ENCODE data around the gene EXOC4.

EXOC4 gene

DNA sequence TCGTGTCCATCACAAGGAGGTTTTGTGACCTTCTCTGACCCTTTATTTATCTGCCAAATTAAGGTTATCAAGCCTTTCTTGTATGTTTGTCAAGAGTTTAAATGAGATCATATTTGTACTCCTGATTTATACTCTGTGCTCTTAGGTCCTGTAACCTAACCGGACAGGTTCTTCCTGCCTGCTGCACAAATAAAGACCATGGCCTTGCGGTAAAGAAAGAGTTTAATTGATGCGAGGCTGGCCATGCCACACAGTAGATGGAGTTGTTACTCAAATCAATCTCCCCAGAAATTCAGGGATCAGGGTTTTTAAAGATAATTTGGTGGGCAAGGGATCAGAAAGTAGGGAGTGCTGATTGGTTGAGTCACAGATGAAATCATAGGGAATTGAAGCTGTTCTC, 794.8 kb downstream of the EXOC4 start:
- TF ChIP-seq Cebpa-rat (IDR thresholded peaks at IDR 0.05) = no peak
- H3K4me1 ChIP-seq = peaks cover 0 to 9% (median 0%) of the 10 kb centered on the region in 10 experiments; a peak in 3 of 20 replicates
- no peak overlapping the region for H3K27ac ChIP-seq

DNA sequence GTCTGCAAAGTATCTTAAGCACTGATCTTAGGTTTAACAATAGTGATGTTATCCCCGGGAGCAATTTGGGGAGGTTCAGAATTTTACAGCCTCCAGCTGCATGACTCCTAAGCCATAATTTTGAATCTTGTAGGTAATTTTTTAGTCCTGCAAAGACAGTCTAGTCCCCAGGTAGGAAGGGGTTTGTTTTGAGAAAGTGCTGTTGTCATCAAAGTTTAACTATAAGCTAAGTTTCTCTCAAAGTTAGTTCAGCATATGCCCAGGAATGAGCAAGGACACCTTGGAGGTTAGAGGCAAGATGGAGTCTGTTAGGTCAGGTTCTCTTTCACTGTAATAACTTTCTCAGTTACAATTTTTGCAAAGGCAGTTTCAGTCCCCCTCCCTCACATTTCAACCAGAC, 795.3 kb downstream of the EXOC4 start:
- Histone ChIP-seq H3K4me2 (no peak overlapping the region), H4K20me1 (no peaks in the 10 kb centered on the region), H3K27ac (no peak overlapping the region), H3K4me3 (no peak overlapping the region), H3K36me3 (peaks cover 0 to 13% (median 0%) of the 10 kb centered on the region in 11 experiments; a peak in 3 of 22 replicates), H3K9ac (no peak overlapping the region), H3K27me3 (no peaks in the 10 kb centered on the region), H3K9me3 (replicated peaks in 1 of 11) (no peaks in the 10 kb centered on the region), H3K4me1 (peaks cover 0 to 9% (median 0%) of the 10 kb centered on the region in 10 experiments; a peak in 3 of 20 replicates)
- TF ChIP-seq Cebpa-rat (IDR thresholded peaks at IDR 0.05) = no peak

More for the DNA sequence above, 794.8 kb downstream of the EXOC4 start:
- no peaks in the 10 kb centered on the region for H3K9me3 ChIP-seq (replicated peaks in 1 of 11)
- no peak overlapping the region for H3K9ac ChIP-seq
- no peak overlapping the region for H3K4me3 ChIP-seq
- H4K20me1 ChIP-seq = no peaks in the 10 kb centered on the region
- H3K4me2 ChIP-seq = no peak overlapping the region
- no peaks in the 10 kb centered on the region for H3K27me3 ChIP-seq
- peaks cover 0 to 13% (median 0%) of the 10 kb centered on the region in 11 experiments; a peak in 3 of 22 replicates for H3K36me3 ChIP-seq

DNA sequence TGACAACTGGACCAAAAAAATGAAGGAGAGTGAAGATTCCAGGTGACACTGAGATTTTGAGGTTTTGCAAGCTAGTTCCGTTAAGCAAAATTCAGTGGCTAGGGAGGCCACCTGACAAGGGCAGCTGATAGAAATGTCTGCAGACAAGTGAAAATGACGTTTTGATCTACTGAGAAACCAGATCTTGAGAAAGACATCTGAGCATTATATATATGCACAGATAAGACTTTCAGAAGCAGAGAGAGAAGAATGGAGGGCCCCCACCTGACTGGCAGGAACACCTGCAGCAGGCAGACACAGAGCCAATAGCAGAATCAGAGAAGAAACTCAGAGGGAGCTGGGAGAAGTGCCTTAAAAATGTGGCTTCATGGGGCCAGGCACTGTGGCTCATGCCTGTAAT, 798.1 kb downstream of the EXOC4 start:
- Histone ChIP-seq H3K4me3 (no peak overlapping the region), H3K27me3 (no peaks in the 10 kb centered on the region), H3K9ac (no peak overlapping the region), H3K9me3 (replicated peaks in 1 of 11) (no peaks in the 10 kb centered on the region), H4K20me1 (no peaks in the 10 kb centered on the region), H3K4me1 (no peaks in the 10 kb centered on the region), H3K4me2 (no peak overlapping the region), H3K36me3 (peaks cover 0 to 16% (median 0%) of the 10 kb centered on the region in 11 experiments; a peak in 3 of 22 replicates), H3K27ac (no peak overlapping the region)
- no peak for TF ChIP-seq Cebpa-rat (IDR thresholded peaks at IDR 0.05)

DNA sequence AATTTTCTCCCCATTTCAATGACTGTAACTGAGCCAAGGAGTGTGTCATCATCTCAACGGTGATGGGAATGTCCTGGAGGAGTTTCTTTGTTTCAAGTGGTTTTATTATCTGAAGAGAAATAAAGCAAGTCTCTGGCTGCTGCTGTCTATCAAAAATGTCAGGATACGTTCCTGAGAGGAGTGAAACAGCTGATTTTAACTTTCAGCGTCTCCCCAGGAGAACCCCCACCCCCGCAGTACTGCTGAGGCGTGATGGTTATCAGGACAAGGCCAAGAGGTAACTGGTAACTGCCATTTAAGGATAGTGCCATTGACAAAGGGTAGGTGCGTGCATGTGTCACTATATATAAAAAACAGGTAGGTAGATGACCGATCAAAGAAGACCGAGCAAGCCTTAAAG, 803.9 kb downstream of the EXOC4 start:
- TF ChIP-seq Cebpa-rat (IDR thresholded peaks at IDR 0.05) = no peak
- H3K27ac ChIP-seq = no peak overlapping the region
- no peak overlapping the region for H3K9ac ChIP-seq
- no peaks in the 10 kb centered on the region for H4K20me1 ChIP-seq
- no peak overlapping the region for H3K4me2 ChIP-seq
- H3K4me1 ChIP-seq = peaks cover 0 to 4% (median 0%) of the 10 kb centered on the region in 10 experiments; a peak in 1 of 20 replicates
- no peaks in the 10 kb centered on the region for H3K27me3 ChIP-seq
- H3K4me3 ChIP-seq = no peak overlapping the region
- H3K36me3 ChIP-seq = peaks cover 0 to 19% (median 0%) of the 10 kb centered on the region in 11 experiments; a peak in 3 of 22 replicates
- no peaks in the 10 kb centered on the region for H3K9me3 ChIP-seq (replicated peaks in 1 of 11)

DNA sequence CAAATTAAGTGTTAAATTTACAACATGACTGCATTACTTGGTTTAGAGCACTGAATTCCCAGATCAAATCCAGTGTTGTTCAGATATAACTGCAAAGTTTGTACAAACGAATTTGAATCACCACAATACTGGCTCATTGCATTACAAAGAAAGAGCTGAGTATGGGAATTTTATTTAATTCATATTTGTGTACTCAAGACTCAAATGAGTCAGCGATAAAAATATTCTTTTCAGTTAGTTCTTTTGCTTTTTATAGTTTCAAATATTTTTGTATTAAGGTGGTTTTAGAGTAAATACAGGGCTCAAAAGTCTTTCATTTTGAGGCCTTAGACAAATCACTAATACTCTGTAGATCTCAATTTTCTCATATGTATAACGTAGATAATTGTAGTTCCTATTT, 805.6 kb downstream of the EXOC4 start:
- TF ChIP-seq Cebpa-rat (IDR thresholded peaks at IDR 0.05) = no peak
- no peaks in the 10 kb centered on the region for H3K27me3 ChIP-seq
- H3K4me2 ChIP-seq = no peak overlapping the region
- peaks cover 0 to 36% (median 0%) of the 10 kb centered on the region in 11 experiments; a peak in 7 of 22 replicates for H3K36me3 ChIP-seq
- H3K4me3 ChIP-seq = no peak overlapping the region
- peaks cover 0 to 4% (median 0%) of the 10 kb centered on the region in 10 experiments; a peak in 1 of 20 replicates for H3K4me1 ChIP-seq
- H3K9me3 ChIP-seq (replicated peaks in 1 of 11) = no peaks in the 10 kb centered on the region
- no peak overlapping the region for H3K27ac ChIP-seq
- H3K9ac ChIP-seq = no peak overlapping the region
- H4K20me1 ChIP-seq = no peaks in the 10 kb centered on the region

DNA sequence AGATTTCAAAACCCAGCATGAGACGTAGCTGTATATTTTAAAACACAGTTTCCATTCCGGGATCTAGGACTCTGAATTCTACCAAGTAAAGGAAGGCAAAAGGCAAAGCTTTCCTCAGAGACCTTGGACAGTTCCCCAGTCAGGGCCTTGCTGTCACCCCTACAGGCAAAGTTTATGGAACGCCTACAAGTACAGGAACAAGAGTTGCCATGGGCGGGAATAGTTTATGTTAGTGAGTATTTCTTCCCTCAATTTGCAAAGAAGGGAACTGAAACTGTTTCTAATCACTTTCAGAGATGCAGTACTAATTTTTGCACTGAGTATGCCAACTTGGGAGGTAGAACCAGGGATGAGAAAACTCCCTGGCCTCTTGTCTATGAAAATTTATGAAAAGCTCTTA, 806.1 kb downstream of the EXOC4 start:
- Histone ChIP-seq H3K27me3 (no peaks in the 10 kb centered on the region), H3K9me3 (replicated peaks in 1 of 11) (no peaks in the 10 kb centered on the region), H4K20me1 (no peaks in the 10 kb centered on the region), H3K27ac (no peak overlapping the region), H3K36me3 (peaks cover 0 to 41% (median 1%) of the 10 kb centered on the region in 11 experiments; a peak in 11 of 22 replicates), H3K4me2 (no peak overlapping the region), H3K4me1 (peaks cover 0 to 4% (median 0%) of the 10 kb centered on the region in 10 experiments; a peak in 1 of 20 replicates), H3K9ac (no peak overlapping the region), H3K4me3 (no peak overlapping the region)
- TF ChIP-seq Cebpa-rat (IDR thresholded peaks at IDR 0.05) = no peak

DNA sequence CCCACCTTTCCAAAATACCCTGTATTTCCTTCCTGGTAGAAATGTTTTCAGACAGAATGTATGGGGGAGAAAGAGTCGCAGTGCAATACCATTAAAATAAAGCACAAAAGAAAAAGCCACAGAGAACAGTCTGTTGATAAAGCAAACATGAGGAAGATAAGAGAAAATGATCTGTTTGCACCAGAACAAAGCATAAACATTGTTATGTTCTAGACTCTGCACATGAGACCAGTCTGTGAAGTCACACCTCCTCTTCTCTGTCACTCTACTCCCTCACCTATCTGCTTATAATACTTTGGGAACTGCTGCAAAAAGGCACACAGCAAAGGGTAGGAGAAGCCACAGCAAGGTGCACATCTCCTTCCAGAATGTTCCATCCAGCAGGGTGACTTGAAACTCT, 807.0 kb downstream of the EXOC4 start:
- H3K4me1 ChIP-seq = peaks cover 0 to 4% (median 0%) of the 10 kb centered on the region in 10 experiments; a peak in 1 of 20 replicates
- no peak overlapping the region for H3K9ac ChIP-seq
- H4K20me1 ChIP-seq = no peaks in the 10 kb centered on the region
- no peaks in the 10 kb centered on the region for H3K9me3 ChIP-seq (replicated peaks in 1 of 11)
- no peak overlapping the region for H3K4me2 ChIP-seq
- TF ChIP-seq Cebpa-rat (IDR thresholded peaks at IDR 0.05) = no peak
- no peaks in the 10 kb centered on the region for H3K27me3 ChIP-seq
- no peak overlapping the region for H3K4me3 ChIP-seq
- peaks cover 0 to 50% (median 4%) of the 10 kb centered on the region in 11 experiments; a peak in 12 of 22 replicates for H3K36me3 ChIP-seq
- no peak overlapping the region for H3K27ac ChIP-seq

DNA sequence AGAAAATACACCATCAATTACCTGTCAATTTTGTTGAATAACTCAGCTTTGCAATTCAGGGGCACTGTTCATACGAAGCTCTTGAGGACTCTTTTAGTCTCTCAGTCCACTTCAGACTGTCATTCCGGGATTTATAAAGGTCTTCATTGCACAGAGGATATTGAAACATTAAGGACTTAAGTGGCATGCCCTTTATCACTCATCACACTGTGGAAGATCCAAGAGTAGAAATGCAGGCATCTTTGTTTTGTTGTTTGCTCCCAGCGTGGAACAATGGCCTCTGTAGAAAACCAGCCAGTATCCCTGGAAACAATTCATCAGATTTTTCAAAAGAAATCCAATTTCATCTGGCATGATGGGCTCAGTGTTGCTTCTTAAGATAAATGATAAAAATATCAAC, 808.0 kb downstream of the EXOC4 start:
- Histone ChIP-seq H3K4me1 (peaks cover 0 to 4% (median 0%) of the 10 kb centered on the region in 10 experiments; a peak in 1 of 20 replicates), H3K36me3 (peaks cover 0 to 60% (median 8%) of the 10 kb centered on the region in 11 experiments; a peak in 12 of 22 replicates), H3K9ac (no peak overlapping the region), H3K27me3 (no peaks in the 10 kb centered on the region), H4K20me1 (no peaks in the 10 kb centered on the region), H3K27ac (no peak overlapping the region), H3K4me3 (no peak overlapping the region), H3K4me2 (no peak overlapping the region), H3K9me3 (replicated peaks in 1 of 11) (peaks cover 0 to 1% (median 0%) of the 10 kb centered on the region in 11 experiments; a peak in 1 of 22 replicates)
- no peak for TF ChIP-seq Cebpa-rat (IDR thresholded peaks at IDR 0.05)

DNA sequence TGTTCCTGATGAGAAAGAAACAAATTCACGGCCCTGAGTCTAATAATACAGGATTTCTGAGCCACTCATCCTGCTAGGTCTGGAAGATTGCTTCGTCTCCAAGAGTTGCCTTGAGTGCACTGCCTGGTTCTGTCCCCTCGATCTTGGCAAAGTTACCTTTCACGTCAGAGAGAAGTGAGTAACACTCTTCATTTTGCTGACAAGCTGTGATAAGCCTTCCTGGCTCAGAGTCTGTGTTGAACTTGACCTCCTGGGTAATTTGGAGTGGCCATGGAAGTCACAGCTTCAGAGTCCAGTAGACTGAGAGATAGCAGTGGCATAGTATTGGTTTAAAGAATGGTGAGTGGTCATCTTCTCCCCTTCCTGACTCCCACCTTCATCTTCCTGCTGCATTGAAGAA, 809.6 kb downstream of the EXOC4 start:
- Histone ChIP-seq H3K4me3 (no peak overlapping the region), H3K27me3 (no peaks in the 10 kb centered on the region), H3K9me3 (replicated peaks in 1 of 11) (peaks cover 0 to 7% (median 0%) of the 10 kb centered on the region in 11 experiments; a peak in 1 of 22 replicates), H3K36me3 (peaks cover 0 to 63% (median 13%) of the 10 kb centered on the region in 11 experiments; a peak in 12 of 22 replicates), H4K20me1 (no peaks in the 10 kb centered on the region), H3K27ac (no peak overlapping the region), H3K4me1 (peaks cover 0 to 4% (median 0%) of the 10 kb centered on the region in 10 experiments; a peak in 1 of 20 replicates), H3K9ac (no peak overlapping the region), H3K4me2 (no peak overlapping the region)
- no peak for TF ChIP-seq Cebpa-rat (IDR thresholded peaks at IDR 0.05)

DNA sequence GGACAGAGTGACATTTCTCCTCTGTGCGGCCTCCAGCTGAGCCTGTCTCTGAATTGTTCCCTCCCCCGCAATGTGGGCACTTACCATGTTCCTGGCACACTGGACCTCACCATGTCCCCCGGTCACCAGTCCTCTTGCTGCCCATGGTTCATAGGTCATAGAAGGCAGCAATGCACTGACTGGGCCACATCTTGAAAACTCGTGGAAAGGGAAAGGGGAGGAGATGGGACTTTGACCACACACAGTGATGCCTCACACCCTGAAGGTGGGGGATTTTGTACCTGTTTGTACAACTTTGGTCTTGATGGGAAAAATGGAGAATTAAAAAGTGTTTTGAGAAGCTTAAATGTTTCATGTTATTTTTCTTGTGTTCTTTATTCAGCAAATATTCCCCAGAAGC, 812.5 kb downstream of the EXOC4 start:
- no peak overlapping the region for H3K27ac ChIP-seq
- no peaks in the 10 kb centered on the region for H3K27me3 ChIP-seq
- H3K9me3 ChIP-seq (replicated peaks in 1 of 11) = peaks cover 0 to 7% (median 0%) of the 10 kb centered on the region in 11 experiments; a peak in 1 of 22 replicates
- H3K4me2 ChIP-seq = no peak overlapping the region
- H3K4me3 ChIP-seq = no peak overlapping the region
- peaks cover 0 to 6% (median 0%) of the 10 kb centered on the region in 10 experiments; a peak in 1 of 20 replicates for H3K4me1 ChIP-seq
- no peak overlapping the region for H3K9ac ChIP-seq
- peaks cover 0 to 58% (median 13%) of the 10 kb centered on the region in 11 experiments; a peak in 12 of 22 replicates for H3K36me3 ChIP-seq
- no peaks in the 10 kb centered on the region for H4K20me1 ChIP-seq
- TF ChIP-seq Cebpa-rat (IDR thresholded peaks at IDR 0.05) = no peak
